HL-60 (cell line): Measurements from ENCODE around the gene ADSL.

ENCODE experiments used
- CTCF ChIP-seq: IDR thresholded peaks from one replicate; pipeline ENCODE4 v1.5.1; 2011; ENCODE audit warnings: low read length, control low read depth, inconsistent platforms; ENCODE audit not compliant: insufficient read depth
- SPI1 ChIP-seq: IDR thresholded peaks from 2 replicates; pipeline ENCODE4 v1.6.1; 2012; ENCODE audit warnings: low read depth, mild to moderate bottlenecking, borderline replicate concordance

- TF ChIP-seq CTCF (no peak), SPI1 (no peak)
Measured at GRCh38 chr22:40325315-40325714, 21.0 kb upstream of the ADSL start.
